ENCODE data around the gene CLASRP.
"Not testable (repeated sequence)": the region's sequence is repeated elsewhere in the genome, so short reads cannot be mapped to it uniquely, and the experiment has no call there.

The CLASRP gene

GRCh38 chr19:45038931-45039893 is at the start of gene CLASRP:
TSS of gene CLASRP (plus strand) at chr19:45039045. CDS start at chr19:45040213, 1,168 bp downstream.
- DNase-seq: peak; percentile 89

GRCh38 chr19:44990459-44990858 is 48.4 kb upstream of the CLASRP start:
- DNase-seq: no peak

- DNase-seq: no peak
Measured at GRCh38 chr19:44990966-44991365, 47.9 kb upstream of the CLASRP start.

GRCh38 chr19:44992336-44993163 is 46.3 kb upstream of the CLASRP start:
- no peak for DNase-seq

GRCh38 chr19:44993526-44993925 is 45.3 kb upstream of the CLASRP start:
- DNase-seq: no peak

GRCh38 chr19:44993926-44994537 is 44.8 kb upstream of the CLASRP start:
- no peak for DNase-seq

GRCh38 chr19:44998025-44998424 is 40.8 kb upstream of the CLASRP start:
- no peak for DNase-seq

GRCh38 chr19:44999131-44999925 is 39.5 kb upstream of the CLASRP start:
- DNase-seq: not testable (repeated sequence)

GRCh38 chr19:45000665-45001064 is 38.2 kb upstream of the CLASRP start:
- not testable (repeated sequence) for DNase-seq

- peak; percentile 91 for DNase-seq
Measured at GRCh38 chr19:45001087-45001739, 37.6 kb upstream of the CLASRP start, which contains the start of gene RELB. TSS of gene RELB (plus strand) at chr19:45001464. CDS start at chr19:45001580, 116 bp downstream.

- no peak for DNase-seq
Measured at GRCh38 chr19:45003485-45003884, 35.4 kb upstream of the CLASRP start.

GRCh38 chr19:45005787-45006186 is 33.1 kb upstream of the CLASRP start:
- DNase-seq: no peak

GRCh38 chr19:45008552-45008951 is 30.3 kb upstream of the CLASRP start:
- DNase-seq: no peak

GRCh38 chr19:45009625-45010255 is 29.1 kb upstream of the CLASRP start:
- DNase-seq: no peak

- DNase-seq: no peak
Measured at GRCh38 chr19:45010306-45010705, 28.5 kb upstream of the CLASRP start.

GRCh38 chr19:45011959-45012358 is 26.9 kb upstream of the CLASRP start:
- DNase-seq: no peak

- peak; percentile 91 for DNase-seq
Measured at GRCh38 chr19:45016388-45017314, 22.2 kb upstream of the CLASRP start.

- no peak for DNase-seq
Measured at GRCh38 chr19:45019187-45019586, 19.7 kb upstream of the CLASRP start.

GRCh38 chr19:45020071-45020470 is 18.8 kb upstream of the CLASRP start:
- DNase-seq: no peak

GRCh38 chr19:45021971-45022370 is 16.9 kb upstream of the CLASRP start:
- DNase-seq: no peak
